Panc1 (cell line): Measurements from ENCODE around the gene HYAL2. TPM values are rescaled to one million over a fixed set of nuclear protein-coding genes. Genes with fewer than 3 reads are reported as not detected.

ENCODE experiments used
- ATAC-seq: fragments of 200-7000 bp; cut with Tn5 transposase; 2 replicates; pipeline ENCODE4 v1.9.1; 2020; ENCODE audit warnings: mild to moderate bottlenecking, moderate library complexity
- BruUV-seq: library from RNA; stranded (reverse); fragments of 400-500 nt; replicated peaks from 2 replicates; lab custom pipeline; 2021; lab: Mats Ljungman, UMichigan
- CTCF ChIA-PET: fragments of 300-600 bp; sonication (Branson Sonifier 250); formaldehyde crosslinking; loops from one replicate; lab custom pipeline; 2022; ENCODE audit warnings: antibody characterized with exemption; lab: Charles Lee
- POLR2A ChIA-PET: fragments of 300-600 bp; sonication (Branson Sonifier 250); formaldehyde crosslinking; loops from one replicate; lab custom pipeline; 2022; ENCODE audit warnings: antibody characterized with exemption; lab: Charles Lee
- DNase-seq: peaks from one replicate; pipeline ENCODE4 v3.0.0-alpha.2; 2010; ENCODE audit warnings: low read depth, low spot score
- H3K27ac ChIP-seq: 2 replicates; pipeline ENCODE4 v1.5.1; 2011; ENCODE audit warnings: mild to moderate bottlenecking, low read length, inconsistent platforms
- H3K27me3 ChIP-seq: fragments of 200-500 bp; sonication (Bioruptor generic); 2 replicates; pipeline ENCODE4 v1.6.0; 2014; ENCODE audit warnings: low read length, inconsistent platforms; ENCODE audit not compliant: control insufficient read depth, insufficient read depth
- H3K36me3 ChIP-seq: fragments of 200-500 bp; sonication (Bioruptor generic); 2 replicates; pipeline ENCODE4 v1.5.1; 2014; ENCODE audit warnings: inconsistent platforms, mild to moderate bottlenecking, low read length, moderate library complexity; ENCODE audit not compliant: control insufficient read depth, insufficient read depth
- H3K4me1 ChIP-seq: 2 replicates; pipeline ENCODE4 v1.5.1; 2011; ENCODE audit warnings: inconsistent platforms, mild to moderate bottlenecking, low read length, moderate library complexity; ENCODE audit not compliant: control insufficient read depth, insufficient read depth
- H3K4me3 ChIP-seq, 2 experiments: 2 replicates each; pipeline ENCODE4 v1.5.1; 2011 to 2012; ENCODE audit warnings: low read depth in 2 of 2, low read length in 2 of 2, mild to moderate bottlenecking in 2 of 2, inconsistent platforms in 1 of 2, moderate library complexity in 1 of 2
- H3K9me3 ChIP-seq: fragments of 200-500 bp; sonication (Bioruptor generic); 2 replicates; pipeline ENCODE4 v1.5.1; 2014; ENCODE audit warnings: low read depth, mild to moderate bottlenecking, inconsistent platforms, low read length, moderate library complexity; ENCODE audit not compliant: control insufficient read depth, insufficient read depth
- POLR2AphosphoS5 ChIP-seq: IDR thresholded peaks from 2 replicates; pipeline ENCODE4 v1.6.1; 2012; ENCODE audit warnings: mild to moderate bottlenecking, low read depth, low read length, moderate library complexity
- SIN3A ChIP-seq: IDR thresholded peaks from 2 replicates; pipeline ENCODE4 v1.6.1; 2012; ENCODE audit warnings: low read depth, mild to moderate bottlenecking, low read length, moderate library complexity, borderline replicate concordance; ENCODE audit not compliant: insufficient read depth
- TCF7L2 ChIP-seq: IDR thresholded peaks from 2 replicates; pipeline ENCODE4 v1.6.1; 2011; ENCODE audit warnings: mild to moderate bottlenecking, low read depth, low read length, inconsistent platforms
- in situ Hi-C: cut with HindIII; loops from 2 replicates; pipeline ENCODE4 v1.10.0; 2016; ENCODE audit warnings: low sequenced_read_pairs, low pct_unique_long_range_greater_than_20kb
- intact Hi-C: fragments of 100-400 bp; cut with micrococcal nuclease; formaldehyde crosslinking; loops from one replicate; pipeline ENCODE4 v1.10.0; 2022; ENCODE audit not compliant: unreplicated experiment
- total RNA-seq: library from RNA; stranded (reverse); gene quantifications from one replicate; pipeline ENCODE4 v1.2.1, GENCODE V29; 2021; ENCODE audit not compliant: unreplicated experiment
- TF ChIP-seq, protein P1 (sequence below), 2 experiments: IDR thresholded peaks; 2 replicates each; pipeline ENCODE4 v1.6.1; 2011 to 2012; ENCODE audit warnings: low read depth in 2 of 2, control low read depth in 1 of 2, low read length in 1 of 2, mild to moderate bottlenecking in 1 of 2, moderate library complexity in 1 of 2; ENCODE audit not compliant: insufficient read depth in 1 of 2
- TF ChIP-seq, protein P2 (sequence below): fragments of 450-650 bp; IDR thresholded peaks from 2 replicates; pipeline ENCODE4 v1.5.1; 2017; ENCODE audit warnings: mild to moderate bottlenecking

The HYAL2 gene
- total RNA-seq, 1 experiment from 2014 or later = 41.5 TPM

DNA sequence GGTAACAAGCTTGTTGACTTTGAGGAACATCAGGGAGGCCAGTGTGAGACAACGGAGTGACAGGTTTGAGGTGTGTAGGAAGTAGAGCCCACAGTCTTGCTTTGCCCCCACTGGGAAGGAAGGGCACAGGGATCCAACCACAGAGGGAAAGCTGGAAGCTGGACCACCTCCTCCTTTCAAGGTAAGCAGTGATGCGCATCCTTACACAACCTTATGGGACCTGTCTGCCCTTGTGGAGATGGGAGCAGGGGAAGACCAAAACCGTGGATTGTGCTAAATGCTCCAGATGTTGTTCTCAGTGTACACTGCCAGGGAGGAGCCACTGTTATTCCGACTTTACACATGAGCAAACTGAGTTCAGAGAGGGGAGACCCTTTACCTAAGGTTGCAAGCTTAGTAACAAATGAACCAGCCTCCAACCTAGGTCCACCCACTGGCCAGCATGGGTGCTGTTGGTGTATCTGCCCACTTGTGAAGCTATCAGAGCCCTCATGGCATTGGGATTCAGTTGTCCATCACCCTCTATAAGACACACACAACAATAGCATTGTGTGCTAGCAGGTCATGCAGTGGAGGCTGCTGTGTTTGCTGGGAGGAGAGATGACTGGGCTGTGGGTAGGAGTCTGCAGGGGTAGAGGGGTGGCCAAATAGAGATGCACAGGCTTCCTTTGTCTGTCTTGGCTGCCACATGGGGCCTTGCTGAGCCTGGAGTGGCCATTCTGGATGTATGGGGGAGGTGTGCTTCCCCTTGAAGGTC lies 44.2 kb downstream of the HYAL2 start:
- Histone ChIP-seq H3K36me3 (no peaks in the 10 kb centered on the region), H3K27ac (no peak overlapping the region), H3K9me3 (no peaks in the 10 kb centered on the region), H3K4me3 (no peak overlapping the region), H3K27me3 (no peaks in the 10 kb centered on the region), H3K4me1 (no peaks in the 10 kb centered on the region; the same call in 1 of the 2 replicates)
- DNase-seq (no peak), ATAC-seq (no peak)
- ChIA-PET POLR2A (no interaction called here), CTCF (no interaction called here)
- intact Hi-C loops = no loop called here
- TF ChIP-seq POLR2AphosphoS5 (no peak), TCF7L2 (no peak), SIN3A (no peak)
- TF ChIP-seq, protein P1, sequence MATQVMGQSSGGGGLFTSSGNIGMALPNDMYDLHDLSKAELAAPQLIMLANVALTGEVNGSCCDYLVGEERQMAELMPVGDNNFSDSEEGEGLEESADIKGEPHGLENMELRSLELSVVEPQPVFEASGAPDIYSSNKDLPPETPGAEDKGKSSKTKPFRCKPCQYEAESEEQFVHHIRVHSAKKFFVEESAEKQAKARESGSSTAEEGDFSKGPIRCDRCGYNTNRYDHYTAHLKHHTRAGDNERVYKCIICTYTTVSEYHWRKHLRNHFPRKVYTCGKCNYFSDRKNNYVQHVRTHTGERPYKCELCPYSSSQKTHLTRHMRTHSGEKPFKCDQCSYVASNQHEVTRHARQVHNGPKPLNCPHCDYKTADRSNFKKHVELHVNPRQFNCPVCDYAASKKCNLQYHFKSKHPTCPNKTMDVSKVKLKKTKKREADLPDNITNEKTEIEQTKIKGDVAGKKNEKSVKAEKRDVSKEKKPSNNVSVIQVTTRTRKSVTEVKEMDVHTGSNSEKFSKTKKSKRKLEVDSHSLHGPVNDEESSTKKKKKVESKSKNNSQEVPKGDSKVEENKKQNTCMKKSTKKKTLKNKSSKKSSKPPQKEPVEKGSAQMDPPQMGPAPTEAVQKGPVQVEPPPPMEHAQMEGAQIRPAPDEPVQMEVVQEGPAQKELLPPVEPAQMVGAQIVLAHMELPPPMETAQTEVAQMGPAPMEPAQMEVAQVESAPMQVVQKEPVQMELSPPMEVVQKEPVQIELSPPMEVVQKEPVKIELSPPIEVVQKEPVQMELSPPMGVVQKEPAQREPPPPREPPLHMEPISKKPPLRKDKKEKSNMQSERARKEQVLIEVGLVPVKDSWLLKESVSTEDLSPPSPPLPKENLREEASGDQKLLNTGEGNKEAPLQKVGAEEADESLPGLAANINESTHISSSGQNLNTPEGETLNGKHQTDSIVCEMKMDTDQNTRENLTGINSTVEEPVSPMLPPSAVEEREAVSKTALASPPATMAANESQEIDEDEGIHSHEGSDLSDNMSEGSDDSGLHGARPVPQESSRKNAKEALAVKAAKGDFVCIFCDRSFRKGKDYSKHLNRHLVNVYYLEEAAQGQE (IDR thresholded peaks at IDR 0.05; ENCODE audit: insufficient read depth in 1 of 2, low read depth in 2 of 2, low read length in 1 of 2) = no peak
- TF ChIP-seq, protein P2, sequence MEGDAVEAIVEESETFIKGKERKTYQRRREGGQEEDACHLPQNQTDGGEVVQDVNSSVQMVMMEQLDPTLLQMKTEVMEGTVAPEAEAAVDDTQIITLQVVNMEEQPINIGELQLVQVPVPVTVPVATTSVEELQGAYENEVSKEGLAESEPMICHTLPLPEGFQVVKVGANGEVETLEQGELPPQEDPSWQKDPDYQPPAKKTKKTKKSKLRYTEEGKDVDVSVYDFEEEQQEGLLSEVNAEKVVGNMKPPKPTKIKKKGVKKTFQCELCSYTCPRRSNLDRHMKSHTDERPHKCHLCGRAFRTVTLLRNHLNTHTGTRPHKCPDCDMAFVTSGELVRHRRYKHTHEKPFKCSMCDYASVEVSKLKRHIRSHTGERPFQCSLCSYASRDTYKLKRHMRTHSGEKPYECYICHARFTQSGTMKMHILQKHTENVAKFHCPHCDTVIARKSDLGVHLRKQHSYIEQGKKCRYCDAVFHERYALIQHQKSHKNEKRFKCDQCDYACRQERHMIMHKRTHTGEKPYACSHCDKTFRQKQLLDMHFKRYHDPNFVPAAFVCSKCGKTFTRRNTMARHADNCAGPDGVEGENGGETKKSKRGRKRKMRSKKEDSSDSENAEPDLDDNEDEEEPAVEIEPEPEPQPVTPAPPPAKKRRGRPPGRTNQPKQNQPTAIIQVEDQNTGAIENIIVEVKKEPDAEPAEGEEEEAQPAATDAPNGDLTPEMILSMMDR = no peak
- no TSS peak for BruUV-seq
- in situ Hi-C loops = no loop called here

DNA sequence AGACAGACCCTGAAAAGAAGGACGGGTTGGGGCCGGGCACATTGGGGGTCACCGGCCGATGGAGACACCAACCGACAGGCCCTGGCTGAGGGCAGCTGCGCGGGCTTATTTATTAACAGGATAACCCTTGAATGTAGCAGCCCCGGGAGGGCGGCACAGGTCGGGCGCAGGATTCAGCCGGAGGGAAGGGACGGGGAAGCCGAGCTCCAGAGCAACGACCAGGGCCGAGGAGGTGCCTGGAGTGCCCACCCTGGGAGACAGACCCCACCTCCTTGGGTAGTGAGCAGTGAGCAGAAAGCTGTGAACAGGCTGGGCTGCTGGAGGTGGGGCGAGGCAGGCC lies 45.8 kb downstream of the HYAL2 start:
- ATAC-seq (no peak), DNase-seq (no peak)
- ChIA-PET POLR2A (no interaction called here), CTCF (no interaction called here)
- no peaks in the 10 kb centered on the region; the same call in 1 of the 2 replicates for H3K4me1 ChIP-seq
- no peaks in the 10 kb centered on the region for H3K9me3 ChIP-seq
- intact Hi-C loops (no loop called here), in situ Hi-C loops (no loop called here)
- no peaks in the 10 kb centered on the region for H3K36me3 ChIP-seq
- no peak overlapping the region for H3K27ac ChIP-seq
- H3K27me3 ChIP-seq = no peaks in the 10 kb centered on the region
- H3K4me3 ChIP-seq = no peak overlapping the region
- no peak for TF ChIP-seq POLR2AphosphoS5
- TF ChIP-seq, protein P1 (IDR thresholded peaks at IDR 0.05; ENCODE audit: insufficient read depth in 1 of 2, low read depth in 2 of 2, low read length in 1 of 2) = no peak
- TF ChIP-seq, protein P2 = no peak
- TF ChIP-seq SIN3A = no peak
- no peak for TF ChIP-seq TCF7L2
- no TSS peak for BruUV-seq
